Middle frontal gyrus (tissue), 1 donor: ENCODE measurements around the gene HIC2.
"Not testable (repeated sequence)": the region's sequence is repeated elsewhere in the genome, so short reads cannot be mapped to it uniquely, and the experiment has no call there.

Experiments
- DNase-seq: peaks from one replicate; pipeline ENCODE4 v3.0.0-alpha.2; 2015; ENCODE audit warnings: low spot score; ENCODE audit errors: extremely low spot score

The HIC2 gene

DNA sequence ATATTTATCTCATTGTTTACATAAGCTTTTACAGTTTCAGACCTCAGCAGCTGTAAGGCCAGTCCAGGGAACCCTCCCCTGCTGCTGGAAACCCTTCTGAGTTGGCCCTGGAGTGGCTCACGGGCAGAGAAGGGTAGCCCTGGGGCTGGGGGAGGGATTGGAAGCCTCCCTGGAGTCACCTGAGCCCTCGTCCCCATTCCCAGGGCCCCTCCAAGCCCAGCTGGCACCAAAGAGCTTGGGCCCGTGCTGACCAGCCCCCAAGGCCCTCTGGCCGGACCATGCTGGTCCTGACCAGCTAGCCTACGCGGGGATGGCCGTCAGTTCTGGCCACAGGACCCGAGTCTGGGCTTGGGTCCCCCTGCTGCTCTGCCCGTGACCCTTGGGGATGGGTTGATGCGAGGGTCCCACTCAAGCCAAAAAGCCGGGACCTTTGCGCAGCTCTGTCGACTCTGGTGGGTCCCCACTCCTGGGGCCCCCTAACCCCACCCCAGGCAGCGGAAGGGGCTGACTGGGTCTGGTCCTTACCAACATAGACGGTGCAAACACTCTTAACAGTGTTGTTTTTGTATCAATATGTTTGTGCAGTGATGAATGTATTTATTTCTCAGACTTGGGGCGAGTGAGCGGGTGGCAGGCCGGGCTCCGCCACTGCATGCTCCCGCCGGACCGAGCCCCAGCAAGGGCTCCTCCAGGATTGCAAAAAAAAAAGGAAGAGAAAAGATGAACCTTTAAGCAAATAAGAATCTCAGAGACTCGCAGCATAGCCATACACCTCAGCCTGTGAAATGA lies 32.6 kb downstream of the HIC2 start:
- DNase-seq = no peak

DNA sequence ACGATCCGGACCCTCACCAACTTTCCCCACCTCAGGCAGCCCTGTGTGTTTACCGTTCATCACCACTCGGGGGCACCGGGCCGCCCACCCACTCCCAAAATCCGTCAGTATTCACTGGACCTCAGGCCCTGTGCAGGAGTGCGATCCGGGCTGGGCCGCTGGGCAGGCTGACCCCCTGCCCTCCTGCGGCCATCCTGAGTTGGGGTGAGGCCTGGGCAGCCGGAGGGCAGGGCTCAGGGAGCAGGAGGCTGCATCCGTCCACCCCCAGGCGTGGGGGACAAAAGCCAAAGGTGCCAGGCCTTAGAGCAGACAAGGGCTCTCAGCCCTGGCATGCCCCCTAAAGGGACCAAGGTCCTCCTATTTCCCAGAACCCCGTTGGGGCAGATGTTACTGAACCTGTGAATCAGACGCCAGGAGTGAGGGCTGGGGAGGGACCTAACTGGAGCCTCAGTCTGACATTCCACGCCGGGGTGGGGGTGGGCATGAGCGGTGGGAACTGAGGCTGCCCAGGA lies 33.2 kb downstream of the HIC2 start:
- DNase-seq = no peak

DNA sequence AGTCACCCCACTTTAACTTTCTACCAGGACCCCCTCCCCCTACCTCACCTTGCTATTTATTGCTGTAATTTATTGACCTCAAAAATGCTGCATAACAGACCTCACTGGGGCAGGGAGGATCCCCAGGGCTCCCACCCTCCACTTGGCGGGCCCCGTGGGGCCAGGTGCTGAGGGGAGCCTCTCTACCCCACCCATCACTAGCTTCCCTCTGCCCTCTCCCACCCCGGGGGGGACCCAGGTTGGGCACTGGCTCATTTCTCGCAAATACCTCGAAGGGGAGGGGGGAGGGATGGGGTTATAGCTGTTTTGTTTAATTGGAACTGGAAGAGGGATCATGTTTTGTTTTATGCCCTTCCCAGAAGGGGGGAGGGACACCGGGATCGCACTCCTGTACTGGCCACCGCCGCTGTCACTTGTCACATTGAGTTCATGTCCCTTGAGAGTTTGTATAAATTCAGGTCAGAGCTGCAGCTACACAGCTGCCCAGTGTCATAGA lies 33.7 kb downstream of the HIC2 start:
- no peak for DNase-seq

DNA sequence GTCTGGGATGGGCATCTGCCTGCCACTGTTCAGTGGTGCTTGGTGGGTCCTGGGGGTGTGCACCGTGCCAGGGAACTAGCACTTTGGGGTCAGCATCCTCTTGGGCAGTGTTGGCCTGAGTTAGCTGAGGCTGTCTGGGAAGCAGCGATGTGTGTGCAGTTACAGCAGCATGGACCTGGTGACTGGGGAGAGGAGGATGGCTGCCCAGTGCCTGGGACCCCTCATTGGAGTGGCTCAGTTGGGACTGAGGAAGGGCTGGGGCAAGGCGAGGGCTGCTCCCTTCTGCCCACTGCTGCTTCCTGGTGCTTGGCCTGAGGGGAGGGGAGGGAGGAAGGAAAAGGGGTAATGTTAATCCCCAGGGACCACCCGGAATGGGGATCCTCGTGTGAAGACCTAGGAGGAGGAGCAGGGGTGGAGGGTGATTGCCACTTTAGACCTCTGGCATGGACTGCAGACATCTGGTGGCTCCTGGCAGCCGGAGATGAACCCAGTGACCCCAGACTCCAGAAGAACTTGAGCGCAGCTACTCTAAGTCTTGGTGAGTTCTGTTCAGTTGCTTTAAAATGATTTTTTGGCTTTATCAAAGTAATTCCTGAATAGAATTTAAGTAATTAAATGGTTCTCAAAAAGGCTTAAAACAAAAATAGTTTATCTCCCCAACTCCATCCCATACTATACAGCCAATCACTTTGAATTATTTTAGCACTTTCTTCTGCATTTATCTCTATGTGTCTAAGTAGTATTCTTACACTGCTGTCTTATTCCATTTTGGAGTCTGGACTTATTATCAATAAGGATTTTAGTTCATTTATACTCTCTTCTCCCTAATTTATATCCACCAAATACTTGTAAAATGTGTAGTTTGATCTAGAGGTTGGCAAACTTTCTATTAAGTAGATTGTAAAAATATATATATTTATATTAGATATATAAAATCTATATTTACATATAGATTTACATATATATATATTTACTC lies 34.7 kb downstream of the HIC2 start:
- DNase-seq = no peak

DNA sequence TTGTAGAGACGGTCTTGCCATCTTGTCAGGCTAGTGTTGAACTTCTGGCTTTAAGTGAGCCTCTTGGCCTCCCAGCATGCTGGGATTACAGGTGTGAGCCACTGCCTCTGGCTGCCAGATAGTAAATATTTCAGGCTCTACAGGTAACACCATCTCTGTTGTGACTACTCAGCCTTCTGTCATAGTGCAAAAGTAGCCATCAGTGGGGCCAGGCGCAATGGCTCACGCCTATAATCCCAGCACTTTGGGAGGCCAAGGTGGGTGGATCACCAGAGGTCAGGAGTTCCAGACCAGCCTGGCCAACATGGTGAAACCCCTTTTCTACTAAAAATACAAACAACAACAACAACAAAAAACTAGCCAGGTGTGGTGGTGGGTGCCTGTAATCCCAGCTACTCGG lies 35.5 kb downstream of the HIC2 start:
- DNase-seq = not testable (repeated sequence)

DNA sequence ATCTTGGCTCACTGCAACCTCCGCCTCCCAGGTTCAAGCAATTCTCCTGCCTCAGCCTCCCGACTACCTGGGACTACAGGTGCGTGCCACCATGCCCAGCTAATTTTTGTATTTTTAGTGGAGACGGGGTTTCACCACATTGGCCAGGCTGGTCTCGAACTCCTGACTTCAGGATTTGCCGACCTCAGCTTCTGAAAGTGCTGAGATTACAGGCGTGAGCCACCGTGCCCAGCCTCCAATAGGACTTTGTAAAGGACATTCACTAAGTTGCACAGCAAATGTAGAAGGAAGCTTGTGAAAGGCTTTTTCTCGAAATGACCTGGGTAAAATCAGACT lies 37.8 kb downstream of the HIC2 start:
- not testable (repeated sequence) for DNase-seq

DNA sequence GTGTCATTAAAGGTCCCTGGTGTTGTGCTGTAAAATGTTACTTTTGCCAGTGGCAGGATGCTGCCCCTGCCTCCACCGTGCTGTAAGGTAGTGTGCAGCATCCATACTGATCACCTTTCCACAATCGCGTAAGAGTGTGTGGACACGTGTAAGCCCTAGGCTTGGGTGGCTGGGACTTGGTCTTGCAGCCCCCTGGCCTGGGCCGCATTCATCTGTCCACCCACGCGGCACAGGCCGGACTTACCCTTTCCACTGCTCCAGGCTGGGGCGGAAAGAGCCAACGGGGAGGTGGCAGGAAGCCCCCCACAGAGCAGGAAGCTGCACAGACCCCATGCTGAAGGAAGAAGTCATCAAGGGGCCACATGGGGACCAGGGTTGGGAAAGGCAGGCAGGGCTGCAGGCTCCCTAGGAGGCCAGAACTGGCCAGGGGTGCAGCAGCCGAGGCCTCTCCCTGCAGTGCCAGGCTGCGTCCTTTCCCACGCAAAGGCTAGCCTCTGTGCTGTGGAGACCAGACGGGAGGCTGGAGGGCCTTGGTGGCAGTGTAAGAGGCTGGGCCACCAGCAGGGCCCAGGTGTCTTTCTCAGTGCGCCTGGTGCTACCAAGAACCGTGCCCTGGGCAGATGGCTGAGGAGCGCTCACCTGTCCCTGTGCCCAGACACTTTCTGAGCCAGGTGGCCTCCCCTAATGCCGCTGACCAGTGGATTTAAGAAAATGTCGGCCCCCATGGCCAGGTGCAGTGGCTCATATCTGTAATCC lies 38.3 kb downstream of the HIC2 start:
- no peak for DNase-seq

DNA sequence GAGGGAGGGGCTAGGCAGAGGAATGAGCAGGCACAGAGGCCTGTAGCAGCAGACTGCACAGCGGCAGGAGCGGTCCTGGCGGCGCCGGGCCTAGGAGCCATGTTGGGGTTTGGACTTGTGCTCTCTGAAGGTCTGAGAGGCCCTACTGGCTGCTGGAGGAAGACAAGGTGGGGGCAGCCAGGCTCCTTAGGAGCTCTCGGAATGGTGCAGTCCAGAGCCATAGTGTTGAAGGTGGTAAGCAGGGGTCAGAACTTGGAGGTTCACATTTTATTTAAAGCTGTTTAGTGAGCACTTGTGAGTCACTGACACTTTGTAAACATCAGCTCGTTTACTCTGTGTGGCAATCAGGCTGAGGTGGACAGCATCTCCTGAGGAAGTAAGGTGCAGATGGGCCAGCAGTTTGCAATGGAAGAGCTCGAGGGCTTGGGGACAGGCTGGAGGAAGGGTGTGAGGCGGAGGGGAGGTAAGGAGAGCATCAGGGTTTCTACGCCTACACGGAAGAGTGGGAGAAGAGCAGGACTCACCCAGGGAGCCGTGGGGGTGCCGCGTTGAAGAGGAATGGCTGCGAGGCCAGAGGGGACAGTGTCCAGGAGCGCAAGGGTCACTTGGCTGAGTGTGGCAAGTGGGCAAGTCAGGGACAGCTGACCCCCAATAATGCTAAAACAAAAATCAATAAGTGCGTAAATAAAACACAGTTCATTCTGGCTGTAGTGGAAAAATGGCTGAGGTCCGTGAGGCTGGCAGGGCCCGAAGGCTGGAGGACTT lies 40.0 kb downstream of the HIC2 start:
- no peak for DNase-seq

DNA sequence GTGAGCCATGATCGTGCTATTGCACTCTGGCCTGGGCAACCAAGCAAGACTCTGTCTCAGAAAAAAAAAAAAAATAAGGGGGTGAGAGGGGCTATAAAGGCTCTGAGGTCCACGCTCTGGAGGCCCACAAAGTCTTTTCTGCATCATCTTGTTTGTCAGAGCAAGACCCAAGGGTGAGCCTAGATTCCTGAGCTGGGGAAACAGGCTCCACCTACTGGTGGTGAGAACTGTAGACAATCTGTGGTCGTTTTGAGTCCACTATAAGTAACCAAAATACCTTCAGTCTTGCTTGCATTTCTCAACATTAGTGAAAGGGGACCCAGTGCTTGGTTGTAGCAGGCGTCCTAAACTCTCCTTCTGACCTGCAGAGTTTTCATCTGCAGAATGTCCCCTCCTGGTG lies 45.5 kb downstream of the HIC2 start:
- not testable (repeated sequence) for DNase-seq

DNA sequence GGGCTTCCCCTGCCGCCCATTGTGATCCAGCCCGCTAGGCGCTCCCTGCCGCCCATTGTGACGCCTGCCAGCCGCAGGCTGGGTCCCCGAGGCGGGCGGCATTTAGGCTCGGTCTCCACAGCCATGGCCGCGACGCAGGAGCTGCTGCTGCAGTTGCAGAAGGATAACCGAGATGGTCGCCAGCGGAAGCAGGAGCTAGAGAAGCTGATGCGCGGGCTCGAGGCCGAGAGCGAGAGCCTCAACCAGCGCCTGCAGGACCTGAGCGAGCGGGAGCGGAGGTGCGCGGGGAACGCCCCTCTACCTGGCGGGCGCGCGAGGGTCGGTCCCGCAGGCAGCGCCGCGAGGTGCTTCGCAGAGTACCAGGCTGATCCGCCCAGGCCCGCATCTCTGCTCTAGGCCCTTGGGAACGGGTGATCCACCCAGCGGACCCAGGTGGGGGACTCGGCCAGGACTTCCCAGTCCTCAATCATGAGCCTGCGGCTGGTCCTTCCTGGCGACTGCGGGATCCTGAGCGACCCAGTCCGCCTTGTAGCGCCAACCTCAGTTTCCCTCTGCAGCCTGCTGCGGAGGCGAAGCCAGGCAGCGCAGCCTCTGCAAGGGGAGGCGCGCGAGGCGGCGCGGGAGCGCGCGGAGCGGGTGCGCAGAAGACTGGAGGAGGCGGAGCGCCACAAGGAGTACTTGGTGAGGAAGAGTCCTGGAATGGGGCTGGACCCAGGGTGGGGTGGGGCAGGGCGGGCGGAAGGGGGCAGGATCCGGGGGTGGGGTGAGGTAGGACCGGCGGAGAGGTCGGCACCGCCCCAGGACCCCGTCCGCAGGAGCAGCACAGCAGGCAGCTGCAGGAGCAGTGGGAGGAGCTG lies 50.4 kb downstream of the HIC2 start, which contains the start of gene TMEM191C:
Gene TMEM191C (plus strand): TSS at position 51 of the 857 bp plus-strand sequence. CDS start 73 bp downstream, at position 124.
- not testable (repeated sequence) for DNase-seq

DNA sequence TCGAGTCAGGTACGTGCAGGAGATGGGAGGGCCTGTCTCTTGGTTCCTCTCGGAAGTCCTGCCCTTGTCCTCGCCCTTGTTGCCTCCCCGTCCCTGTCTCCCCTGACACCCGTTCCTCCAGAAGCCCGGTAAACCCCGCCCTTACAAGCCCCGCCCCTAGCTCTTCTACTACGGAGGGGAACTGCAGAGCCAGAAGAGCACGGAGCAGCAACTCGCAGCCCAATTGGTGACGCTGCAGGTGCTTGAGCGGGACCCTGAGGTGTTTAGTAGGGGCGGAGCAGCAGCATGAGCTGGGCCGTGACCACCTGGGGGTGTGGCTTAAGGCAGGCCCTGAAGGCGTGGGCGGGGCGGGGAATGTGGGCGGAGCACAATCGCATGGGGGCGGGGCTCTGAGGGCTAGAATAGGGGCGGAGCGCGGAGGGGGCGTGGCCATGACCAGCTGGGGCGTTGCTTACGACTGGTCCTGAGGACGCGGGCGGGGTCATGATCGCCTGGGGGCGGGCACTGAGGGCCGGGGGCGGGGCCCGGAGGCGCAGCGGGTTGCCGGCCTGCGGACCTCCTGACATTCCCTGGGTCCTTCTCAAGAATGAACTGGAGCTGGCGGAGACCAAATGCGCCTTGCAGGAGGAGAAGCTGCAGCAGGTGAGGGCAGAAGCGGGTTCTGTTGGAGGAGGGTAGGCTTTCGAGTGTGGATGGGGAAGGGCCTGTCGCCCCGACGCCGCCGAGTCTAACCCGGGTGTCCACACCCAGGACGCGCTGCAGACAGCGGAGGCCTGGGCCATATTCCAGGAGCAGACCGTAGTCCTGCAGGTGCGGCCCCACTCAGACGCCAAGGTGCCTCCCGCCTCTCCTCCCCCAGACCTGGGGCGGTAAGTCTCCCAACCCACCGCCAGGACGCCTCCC lies 51.3 kb downstream of the HIC2 start:
- DNase-seq = peak; percentile 2

DNA sequence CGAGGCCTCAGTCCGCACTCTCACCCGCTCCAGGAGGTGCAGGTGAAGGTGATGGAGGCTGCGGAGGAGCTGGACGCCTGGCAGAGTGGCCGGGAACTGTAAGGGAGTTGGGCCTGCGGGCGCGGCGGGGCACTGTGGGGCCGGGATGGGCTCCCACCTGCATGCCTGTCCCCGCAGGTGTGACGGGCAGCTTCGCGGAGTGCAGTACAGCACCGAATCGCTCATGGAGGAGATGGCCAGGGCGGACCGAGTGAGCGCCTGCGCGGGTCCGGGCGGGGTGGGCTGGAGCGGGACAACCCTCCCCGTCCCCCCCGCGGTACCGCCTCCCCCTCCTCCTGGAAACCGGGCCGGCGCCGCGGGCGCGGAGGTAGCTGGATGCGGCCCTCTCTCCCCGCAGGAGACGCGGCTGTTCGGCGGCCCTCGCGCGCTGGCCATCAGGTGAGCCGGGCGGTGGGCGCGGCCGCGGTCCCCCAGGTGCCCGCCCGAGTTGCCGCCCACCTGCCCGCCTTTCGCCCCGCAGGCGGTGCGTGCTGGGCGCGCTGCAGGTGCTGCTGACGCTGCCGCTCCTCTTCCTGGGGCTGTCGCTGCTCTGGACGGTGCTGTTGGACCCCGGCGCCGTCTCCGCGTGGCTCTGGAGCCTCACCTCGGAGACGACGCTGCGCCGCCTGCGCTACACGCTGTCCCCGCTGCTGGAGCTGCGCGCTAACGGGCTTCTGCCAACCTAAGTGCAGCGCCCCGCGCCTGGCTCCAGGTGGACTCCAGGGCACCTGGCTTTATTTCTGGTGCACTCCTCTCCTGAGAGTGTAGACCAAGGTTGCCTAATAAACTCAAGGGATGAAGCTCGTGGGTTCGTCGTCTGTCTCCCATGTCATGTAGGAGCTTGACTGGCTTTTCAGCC lies 52.2 kb downstream of the HIC2 start:
- DNase-seq = not testable (repeated sequence)

DNA sequence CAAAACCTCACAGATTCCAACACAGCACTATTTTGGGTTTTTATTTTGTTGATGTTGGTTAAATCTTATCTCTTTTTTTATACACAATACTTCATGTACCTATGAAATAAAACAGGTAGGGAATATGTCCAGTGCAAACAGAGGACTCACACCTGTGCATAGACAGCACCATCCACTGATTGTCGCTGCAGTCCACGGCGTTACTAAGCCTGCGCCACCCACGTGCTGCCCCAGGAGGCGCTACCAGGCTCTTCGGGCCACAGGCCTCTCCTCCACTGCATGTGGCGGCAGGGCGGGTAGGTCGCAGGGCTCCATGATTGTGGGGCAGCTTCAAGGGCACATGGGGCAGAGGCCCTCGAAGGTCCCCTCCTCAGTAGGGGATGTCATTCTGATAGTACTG lies 55.8 kb downstream of the HIC2 start:
- not testable (repeated sequence) for DNase-seq

DNA sequence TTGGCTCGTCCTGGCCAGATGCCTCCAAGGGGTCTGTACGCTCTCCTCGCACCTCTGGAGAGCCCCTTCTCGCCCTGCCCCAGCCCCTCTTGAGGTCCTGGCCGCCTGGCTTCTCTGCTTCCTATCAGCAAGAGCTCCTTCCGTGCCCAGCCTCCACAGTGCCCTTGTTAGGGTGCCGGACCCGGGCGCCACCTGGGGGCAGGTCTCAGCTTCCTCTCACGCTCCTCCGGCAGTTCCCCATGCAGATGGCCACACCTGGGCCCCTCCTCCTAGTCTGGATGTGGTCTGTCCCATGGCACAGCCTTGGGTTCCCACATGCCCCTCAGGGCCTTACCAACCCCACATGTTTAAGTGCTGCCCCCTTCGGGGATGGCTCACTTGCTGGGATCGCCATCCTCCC lies 56.5 kb downstream of the HIC2 start:
- DNase-seq = not testable (repeated sequence)

DNA sequence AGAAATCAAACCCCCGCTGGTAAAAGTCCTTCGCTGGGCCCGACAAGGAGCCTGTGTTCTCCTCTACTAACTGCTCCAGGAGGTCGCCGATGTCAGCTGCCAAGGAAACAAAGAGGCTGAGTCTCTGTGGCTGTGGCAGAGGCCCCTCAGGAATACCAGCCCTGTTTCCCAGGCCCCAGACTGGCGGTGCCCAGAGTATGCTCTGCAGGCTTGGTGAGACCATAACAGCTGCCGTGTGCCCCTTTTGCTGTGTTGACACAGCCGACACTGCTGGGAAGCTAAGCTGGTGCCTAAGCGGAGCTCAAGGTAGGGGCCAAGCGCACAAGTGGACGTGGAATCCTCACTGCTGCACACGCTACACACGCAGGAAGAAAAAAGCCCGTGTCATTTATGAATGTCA lies 66.9 kb downstream of the HIC2 start:
- DNase-seq = not testable (repeated sequence)

DNA sequence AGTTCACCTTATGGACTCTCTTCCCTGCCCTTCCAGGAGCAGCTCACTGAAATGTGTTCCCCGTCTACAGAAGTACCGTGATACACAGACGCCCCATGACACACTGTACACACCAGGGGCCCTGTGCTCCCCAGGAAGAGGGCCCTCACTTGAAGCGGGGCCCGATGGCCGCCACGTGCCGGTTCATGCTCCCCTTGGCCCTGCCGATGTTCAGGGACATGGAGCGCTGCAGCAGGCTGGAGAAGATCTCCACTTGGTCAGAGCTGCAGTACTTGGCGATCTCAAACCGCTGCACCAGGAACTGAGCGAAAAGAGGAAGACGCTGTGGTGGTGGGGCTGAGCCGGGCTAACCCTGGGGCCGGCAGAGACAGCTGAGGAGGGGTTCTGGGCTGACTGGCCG lies 70.6 kb downstream of the HIC2 start:
- not testable (repeated sequence) for DNase-seq

DNA sequence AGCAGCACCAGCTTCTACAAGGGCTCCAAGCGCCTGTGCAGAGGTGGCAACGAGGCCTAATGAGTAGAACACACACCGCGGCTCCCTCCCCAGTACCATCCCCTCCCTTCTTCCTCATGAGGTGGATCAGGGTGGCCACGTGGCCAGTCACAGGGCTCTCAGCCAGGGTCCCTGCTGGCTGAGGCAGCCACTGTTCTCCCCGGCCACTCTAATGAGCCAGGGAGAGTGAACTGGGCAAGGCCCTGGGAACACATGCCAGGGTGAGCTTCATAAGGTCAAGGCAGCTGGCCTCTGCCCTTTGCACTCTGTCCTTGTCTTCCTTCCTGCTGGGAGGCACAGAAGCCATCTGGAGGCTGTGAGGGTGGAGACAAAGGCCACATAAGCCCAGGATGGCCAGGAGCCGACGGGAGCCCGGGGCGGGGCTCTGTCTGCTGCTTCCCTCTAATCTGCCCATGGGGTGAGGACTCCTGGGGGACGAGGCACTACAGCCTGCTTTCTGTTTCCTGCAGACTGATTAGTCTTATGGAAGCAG lies 72.0 kb downstream of the HIC2 start:
- not testable (repeated sequence) for DNase-seq
